HepG2 (cell line): ENCODE results near the gene THSD4. TPM values are rescaled to one million over a fixed set of nuclear protein-coding genes. Genes with fewer than 3 reads are reported as not detected.

Experiments used
- ATAC-seq: fragments of 200-7000 bp; cut with Tn5 transposase; 3 replicates; pipeline ENCODE4 v1.9.1; 2020; ENCODE audit warnings: mild to moderate bottlenecking, moderate library complexity
- BruUV-seq: library from RNA; stranded (reverse); fragments of 400-500 nt; replicated peaks from 2 replicates; lab custom pipeline; 2021; lab: Mats Ljungman, UMichigan
- CTCF ChIA-PET: fragments of 300-600 bp; formaldehyde crosslinking; extraction: SDS; loops from one replicate; lab custom pipeline; 2021; ENCODE audit warnings: low total read pairs, inconsistent platforms, low intra/inter-chr PET ratio; lab: Yijun Ruan, JAX
- POLR2A ChIA-PET: fragments of 350-600 bp; sonication (Branson Sonifier 250); formaldehyde crosslinking; loops from one replicate; lab custom pipeline; 2020; ENCODE audit warnings: antibody characterized with exemption, inconsistent platforms; lab: Yijun Ruan, JAX
- DNase-seq: peaks from one replicate; pipeline ENCODE4 v3.0.0-alpha.2; 2015; ENCODE audit warnings: low spot score
- FAIRE-seq: peaks from 3 replicates; lab custom pipeline; 2011; peaks lifted over from hg19 to GRCh38; lab: Jason Lieb, UNC
- H2AFZ ChIP-seq: one replicate; pipeline ENCODE4 v1.6.1; 2011; ENCODE audit warnings: low read length, inconsistent platforms
- H3K27ac ChIP-seq: fragments of 300-600 bp; 3 replicates; pipeline ENCODE4 v1.8.0; 2011; ENCODE audit warnings: mixed run types, mild to moderate bottlenecking, mixed read lengths, low read length, inconsistent platforms; ENCODE audit not compliant: insufficient read depth; ENCODE audit errors: extremely low read length
- H3K27me3 ChIP-seq, 2 experiments: fragments of 200-600 bp in 1 of 2; 2 replicates in 1 of 2; 3 replicates in 1 of 2; pipeline versions ENCODE4 v1.6.0 to v1.8.0; 2011; ENCODE audit warnings: low read length in 2 of 2, mild to moderate bottlenecking in 2 of 2, moderate library complexity in 2 of 2, inconsistent platforms in 1 of 2; ENCODE audit not compliant: insufficient read depth in 2 of 2, control insufficient read depth in 1 of 2
- H3K36me3 ChIP-seq, 2 experiments: fragments of 200-600 bp in 1 of 2; replicated peaks in 1 of 2; 2 replicates in 1 of 2; 3 replicates in 1 of 2; pipeline versions ENCODE4 v1.5.1 to v1.8.0; 2011; ENCODE audit warnings: low read length in 2 of 2, inconsistent platforms in 1 of 2; ENCODE audit not compliant: insufficient read depth in 2 of 2, control insufficient read depth in 1 of 2
- H3K4me1 ChIP-seq: 2 replicates; pipeline ENCODE4 v1.5.1; 2012; ENCODE audit warnings: low read length, inconsistent platforms; ENCODE audit not compliant: insufficient read depth
- H3K4me2 ChIP-seq: 2 replicates; pipeline ENCODE4 v1.6.0; 2011; ENCODE audit warnings: low read depth, low read length, inconsistent platforms
- H3K4me3 ChIP-seq, 3 experiments: fragments of 200-600 bp in 1 of 3; sonication (generic), shearing (Covaris generic) in 1 of 3; replicated peaks in 1 of 3; 2 replicates each; pipeline ENCODE4 v1.5.1; 2011 to 2016; ENCODE audit warnings: low read length in 3 of 3, inconsistent platforms in 2 of 3, low read depth in 2 of 3, mild to moderate bottlenecking in 2 of 3, control low read depth in 1 of 3, mixed read lengths in 1 of 3; ENCODE audit not compliant: insufficient read depth in 1 of 3
- H3K79me2 ChIP-seq: one replicate; pipeline ENCODE4 v1.6.1; 2011; ENCODE audit warnings: low read length, inconsistent platforms; ENCODE audit not compliant: insufficient read depth
- H3K9ac ChIP-seq: 2 replicates; pipeline ENCODE4 v1.6.0; 2011; ENCODE audit warnings: mild to moderate bottlenecking, low read depth, low read length, inconsistent platforms; ENCODE audit not compliant: insufficient read depth
- H3K9me3 ChIP-seq: 2 replicates; pipeline ENCODE4 v1.5.1; 2012; ENCODE audit warnings: mild to moderate bottlenecking, low read length
- H4K20me1 ChIP-seq: 2 replicates; pipeline ENCODE4 v1.6.0; 2011; ENCODE audit warnings: inconsistent platforms, mild to moderate bottlenecking, low read length, moderate library complexity; ENCODE audit not compliant: insufficient read depth
- ADNP ChIP-seq: sonication (generic); formaldehyde crosslinking; IDR thresholded peaks from 2 replicates; pipeline ENCODE4 v1.4.0; 2020; ENCODE audit warnings: missing genetic modification reagents
- ATF7 ChIP-seq, 2 experiments: fragments of 450-650 bp in 1 of 2; sonication (generic) in 1 of 2; formaldehyde crosslinking in 1 of 2; IDR thresholded peaks; 2 replicates each; pipeline versions ENCODE4 v1.4.0 to v1.6.1; 2016 to 2020; ENCODE audit warnings: antibody characterized with exemption in 1 of 2, mild to moderate bottlenecking in 1 of 2, missing genetic modification reagents in 1 of 2
- CHCHD3 ChIP-seq: sonication (generic); formaldehyde crosslinking; IDR thresholded peaks from 2 replicates; pipeline ENCODE4 v1.8.0; 2022; ENCODE audit warnings: mild to moderate bottlenecking, missing genetic modification reagents, moderate library complexity
- ELF1 ChIP-seq: sonication (generic); formaldehyde crosslinking; IDR thresholded peaks from 2 replicates; pipeline ENCODE4 v1.4.0; 2020; ENCODE audit warnings: missing genetic modification reagents
- FOXA1 ChIP-seq, 2 experiments: fragments of 450-650 bp in 1 of 2; sonication (generic) in 1 of 2; formaldehyde crosslinking in 1 of 2; IDR thresholded peaks; 2 replicates each; pipeline versions ENCODE4 v1.4.0 to v1.6.1; 2016 to 2020; ENCODE audit warnings: missing genetic modification reagents in 1 of 2
- GZF1 ChIP-seq: sonication (generic); formaldehyde crosslinking; IDR thresholded peaks from 2 replicates; pipeline ENCODE4 v1.5.1; 2020; ENCODE audit warnings: mild to moderate bottlenecking, missing genetic modification reagents
- HOXA7 ChIP-seq: sonication (generic); formaldehyde crosslinking; IDR thresholded peaks from 2 replicates; pipeline ENCODE4 v1.8.1; 2022; ENCODE audit warnings: mild to moderate bottlenecking, missing genetic modification reagents, moderate library complexity
- NAIF1 ChIP-seq: sonication (generic); formaldehyde crosslinking; IDR thresholded peaks from 2 replicates; pipeline ENCODE4 v1.5.0; 2020; ENCODE audit warnings: mild to moderate bottlenecking, missing genetic modification reagents, borderline replicate concordance
- SNAPC2 ChIP-seq: sonication (generic); formaldehyde crosslinking; IDR thresholded peaks from 2 replicates; pipeline ENCODE4 v1.8.1; 2022; ENCODE audit warnings: mild to moderate bottlenecking, missing genetic modification reagents
- SNAPC4 ChIP-seq: sonication (generic); formaldehyde crosslinking; IDR thresholded peaks from 2 replicates; pipeline ENCODE4 v1.4.0; 2020; ENCODE audit warnings: mild to moderate bottlenecking, missing genetic modification reagents
- ZBTB3 ChIP-seq: sonication (generic); formaldehyde crosslinking; IDR thresholded peaks from 2 replicates; pipeline ENCODE4 v1.4.0; 2020; ENCODE audit warnings: low read depth, mild to moderate bottlenecking, moderate library complexity, missing genetic modification reagents, borderline replicate concordance
- ZIK1 ChIP-seq: sonication (generic); formaldehyde crosslinking; IDR thresholded peaks from 2 replicates; pipeline ENCODE4 v1.5.0; 2020; ENCODE audit warnings: mild to moderate bottlenecking, low read depth, missing genetic modification reagents, borderline replicate concordance
- ZKSCAN1 ChIP-seq: fragments of 150-350 bp; IDR thresholded peaks from 2 replicates; pipeline ENCODE4 v1.6.1; 2014; ENCODE audit warnings: low read length
- ZNF562 ChIP-seq: sonication (generic); formaldehyde crosslinking; IDR thresholded peaks from 2 replicates; pipeline ENCODE4 v1.8.0; 2022; ENCODE audit warnings: missing genetic modification reagents, borderline replicate concordance
- ZNF644 ChIP-seq: IDR thresholded peaks from 2 replicates; pipeline ENCODE4 v1.6.1; 2016; ENCODE audit warnings: low read depth
- ZNF672 ChIP-seq: sonication (generic); formaldehyde crosslinking; IDR thresholded peaks from 2 replicates; pipeline ENCODE4 v1.8.1; 2022; ENCODE audit warnings: missing genetic modification reagents
- ZNF777 ChIP-seq: sonication (generic); formaldehyde crosslinking; IDR thresholded peaks from 2 replicates; pipeline ENCODE4 v1.4.0; 2020; ENCODE audit warnings: missing genetic modification reagents
- ZNF878 ChIP-seq: sonication (generic); formaldehyde crosslinking; IDR thresholded peaks from 2 replicates; pipeline ENCODE4 v1.8.1; 2023; ENCODE audit warnings: mild to moderate bottlenecking, missing genetic modification reagents, moderate library complexity
- WGBS: methylation state at CpG from one replicate; pipeline ENCODE4 v1.1.6; 2017; ENCODE audit warnings: low lambda C conversion rate; 5-methylcytosine and 5-hydroxymethylcytosine counted together
- in situ Hi-C: cut with HindIII; loops from 2 replicates; pipeline ENCODE4 v1.10.0; 2017; ENCODE audit warnings: low pct_unique_long_range_greater_than_20kb; ENCODE audit not compliant: extremely low pct_ligation_motif_present
- intact Hi-C: fragments of 100-400 bp; cut with micrococcal nuclease; formaldehyde crosslinking; loops from one replicate; pipeline ENCODE4 v1.10.0; 2022; ENCODE audit not compliant: unreplicated experiment
- polyA plus RNA-seq, 8 experiments: library from polyadenylated mRNA; depleted of rRNA in 3 of 8; stranded (reverse) in 7 of 8; unstranded in 1 of 8; fragments of >200 nt; fragmentation: Illumina TruSeq in 4 of 8; extraction: Trizol in 4 of 8; gene quantifications; 2 replicates each; pipeline versions ENCODE4 v1.2.1 to v1.2.3, GENCODE V29; 2011 to 2016; ENCODE audit warnings: low read depth in 4 of 8, missing spikeins in 1 of 8, mixed read lengths in 1 of 8; ENCODE audit not compliant: insufficient read depth in 1 of 8
- total RNA-seq, 5 experiments: library from RNA; depleted of rRNA; stranded (reverse); fragments of >200 nt; fragmentation: Illumina TruSeq; extraction: Trizol; gene quantifications; 2 replicates each; pipeline ENCODE4 v1.2.3, GENCODE V29; 2016; ENCODE audit warnings: low read depth in 1 of 5

Gene THSD4
- total and polyA plus RNA-seq, 2 of the 13 experiments (the other 11 are each of a cell fraction or from before 2014, with no cell fraction given) = 0.07 to 0.21 TPM

- FAIRE-seq (no peak), DNase-seq (no peak), ATAC-seq (no peak)
- BruUV-seq = no TSS peak
- in situ Hi-C loops (no loop called here), intact Hi-C loops (no loop called here)
- H3K79me2 ChIP-seq = no peaks in the 10 kb centered on the region
- no peaks in the 10 kb centered on the region for H4K20me1 ChIP-seq
- no peak overlapping the region for H3K27ac ChIP-seq
- ChIA-PET POLR2A (no interaction called here), CTCF (no interaction called here)
- no peak overlapping the region for H3K4me3 ChIP-seq
- no peak overlapping the region for H3K4me2 ChIP-seq
- H3K36me3 ChIP-seq = no peaks in the 10 kb centered on the region
- peaks cover 11% of the 10 kb centered on the region; the same call in 1 of the 2 replicates for H3K4me1 ChIP-seq
- no peaks in the 10 kb centered on the region for H3K9me3 ChIP-seq
- no peak overlapping the region for H3K9ac ChIP-seq
- 0% methylated on average over 2 of the region's 2 CpGs for WGBS
- H3K27me3 ChIP-seq = peaks cover 0 to 18% of the 10 kb centered on the region in 2 experiments; a peak in 3 of 5 replicates
- TF ChIP-seq HOXA7 (no peak), ELF1 (CRISPR knock-in tag) (no peak), ATF7 (IDR thresholded peaks at IDR 0.05) (no peak), ATF7 (CRISPR knock-in tag; IDR thresholded peaks at IDR 0.05) (no peak), CHCHD3 (CRISPR knock-in tag) (no peak), NAIF1 (CRISPR knock-in tag) (no peak), ZNF878 (no peak), ZBTB3 (CRISPR knock-in tag) (no peak), FOXA1 (IDR thresholded peaks at IDR 0.05) (no peak), FOXA1 (CRISPR knock-in tag; IDR thresholded peaks at IDR 0.05) (no peak), ZKSCAN1 (no peak), ZNF562 (no peak), ADNP (no peak), SNAPC4 (CRISPR knock-in tag) (no peak), GZF1 (no peak), ZNF777 (CRISPR knock-in tag) (no peak), ZNF644 (CRISPR knock-in tag) (no peak), ZNF672 (CRISPR knock-in tag) (no peak), ZIK1 (no peak), SNAPC2 (CRISPR knock-in tag) (no peak)
- no peak overlapping the region for H2AFZ ChIP-seq
These were observed 677.2 kb downstream of the THSD4 start for GRCh38 chr15:71792521-71792920.
